ENCODE measurements around the gene HCN1. TPM values are rescaled to one million over a fixed set of nuclear protein-coding genes. Genes with fewer than 3 reads are reported as not detected.
A peak's percentile ranks its signal among the peaks of the same experiment; 100 is the strongest.
"Not testable (repeated sequence)": the region's sequence is repeated elsewhere in the genome, so short reads cannot be mapped to it uniquely, and the experiment has no call there.

Gene HCN1
- total RNA-seq, 1 donor from 2014 or later: not detected

DNA sequence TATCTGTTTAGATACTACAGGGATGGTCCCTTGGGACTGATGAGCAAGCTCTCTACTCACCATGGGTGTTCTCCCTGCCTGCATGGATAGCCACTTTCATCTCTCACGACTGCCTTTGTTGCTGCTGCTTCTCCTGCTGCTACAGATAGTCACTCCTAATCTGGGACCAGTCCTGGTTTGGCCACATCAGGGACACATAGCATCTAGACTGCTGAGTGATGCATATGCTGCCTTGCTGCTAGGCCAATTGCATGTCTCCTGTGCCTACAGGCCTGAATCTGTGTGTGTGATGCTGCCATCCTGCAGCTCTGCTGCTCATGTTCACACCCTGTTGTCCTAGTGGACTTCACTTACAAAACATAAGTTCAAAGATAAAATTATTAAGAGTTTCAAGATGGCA, 297.1 kb downstream of the HCN1 start:
- DNase-seq (ENCODE audit: low read depth) (no peak), FAIRE-seq (no peak)
- H3K4me3 ChIP-seq (ENCODE audit: low read depth, low read length): no peak overlapping the region
- no peaks in the 10 kb centered on the region for H3K27me3 ChIP-seq (ENCODE audit: control insufficient read depth, insufficient read depth, low read length)
- no peaks in the 10 kb centered on the region for H3K36me3 ChIP-seq (ENCODE audit: control insufficient read depth, insufficient read depth, low read length)
- TF ChIP-seq, protein P1, sequence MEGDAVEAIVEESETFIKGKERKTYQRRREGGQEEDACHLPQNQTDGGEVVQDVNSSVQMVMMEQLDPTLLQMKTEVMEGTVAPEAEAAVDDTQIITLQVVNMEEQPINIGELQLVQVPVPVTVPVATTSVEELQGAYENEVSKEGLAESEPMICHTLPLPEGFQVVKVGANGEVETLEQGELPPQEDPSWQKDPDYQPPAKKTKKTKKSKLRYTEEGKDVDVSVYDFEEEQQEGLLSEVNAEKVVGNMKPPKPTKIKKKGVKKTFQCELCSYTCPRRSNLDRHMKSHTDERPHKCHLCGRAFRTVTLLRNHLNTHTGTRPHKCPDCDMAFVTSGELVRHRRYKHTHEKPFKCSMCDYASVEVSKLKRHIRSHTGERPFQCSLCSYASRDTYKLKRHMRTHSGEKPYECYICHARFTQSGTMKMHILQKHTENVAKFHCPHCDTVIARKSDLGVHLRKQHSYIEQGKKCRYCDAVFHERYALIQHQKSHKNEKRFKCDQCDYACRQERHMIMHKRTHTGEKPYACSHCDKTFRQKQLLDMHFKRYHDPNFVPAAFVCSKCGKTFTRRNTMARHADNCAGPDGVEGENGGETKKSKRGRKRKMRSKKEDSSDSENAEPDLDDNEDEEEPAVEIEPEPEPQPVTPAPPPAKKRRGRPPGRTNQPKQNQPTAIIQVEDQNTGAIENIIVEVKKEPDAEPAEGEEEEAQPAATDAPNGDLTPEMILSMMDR (IDR thresholded peaks at IDR 0.05; ENCODE audit: insufficient read depth, low read length, severe bottlenecking): no peak

DNA sequence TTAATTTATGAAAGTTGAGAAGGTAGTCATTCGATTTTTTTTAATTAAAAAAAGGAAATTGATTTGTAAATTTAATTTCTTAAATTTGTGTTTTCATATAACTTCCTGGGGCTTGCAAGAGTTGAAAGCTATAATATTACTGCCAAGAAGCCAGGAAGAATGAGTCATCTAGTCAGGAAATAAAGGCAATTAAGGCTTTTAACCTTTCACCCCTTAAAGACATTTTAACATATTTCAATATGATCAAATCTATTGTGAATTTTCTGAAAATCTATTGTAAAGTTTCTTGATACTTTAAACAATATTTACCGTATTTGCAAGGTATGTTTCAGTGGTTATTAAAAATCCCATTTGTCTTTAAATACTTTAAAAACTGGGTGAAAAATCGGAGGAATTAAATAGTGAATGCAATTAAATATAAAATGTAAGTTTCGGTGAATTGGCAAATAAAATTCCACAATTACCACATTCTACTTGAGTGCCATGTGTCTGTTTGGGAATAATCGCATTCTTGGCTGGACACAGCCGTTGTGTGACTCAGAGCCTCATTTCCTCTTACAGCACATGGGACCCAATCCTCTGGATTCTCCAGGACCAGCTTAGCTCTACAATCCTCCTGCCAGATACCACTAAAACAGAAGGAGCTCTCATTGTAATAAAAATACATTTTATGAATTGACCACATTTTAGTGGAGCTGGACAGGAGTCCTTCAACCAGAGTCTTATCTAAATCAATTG, 310.7 kb downstream of the HCN1 start:
- no peak overlapping the region for H3K4me3 ChIP-seq (ENCODE audit: low read depth, low read length)
- TF ChIP-seq, protein P1 (IDR thresholded peaks at IDR 0.05; ENCODE audit: insufficient read depth, low read length, severe bottlenecking): no peak
- DNase-seq (ENCODE audit: low read depth) (peak; percentile 0), FAIRE-seq (no peak)
- no peaks in the 10 kb centered on the region for H3K27me3 ChIP-seq (ENCODE audit: control insufficient read depth, insufficient read depth, low read length)
- no peaks in the 10 kb centered on the region for H3K36me3 ChIP-seq (ENCODE audit: control insufficient read depth, insufficient read depth, low read length)

DNA sequence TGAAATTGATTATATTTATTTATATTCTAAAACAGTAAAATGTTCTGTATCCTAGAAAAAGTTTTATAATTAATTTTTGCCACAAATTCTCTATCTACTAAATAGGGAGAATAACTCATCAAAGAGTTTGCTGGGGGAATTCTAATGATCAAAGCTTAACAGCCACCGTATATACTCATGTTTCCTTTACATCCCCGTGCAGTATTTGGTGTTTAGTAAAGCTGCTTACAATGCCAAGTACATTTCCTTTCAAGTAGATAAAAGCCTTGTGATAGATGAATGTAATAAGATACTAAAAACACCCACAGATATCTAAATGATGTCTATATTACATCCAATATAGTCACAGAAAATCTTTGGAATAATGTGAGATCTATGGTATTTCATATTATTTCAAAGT, 312.2 kb downstream of the HCN1 start:
- Histone ChIP-seq H3K4me3 (ENCODE audit: low read depth, low read length) (no peak overlapping the region), H3K27me3 (ENCODE audit: control insufficient read depth, insufficient read depth, low read length) (no peaks in the 10 kb centered on the region), H3K36me3 (ENCODE audit: control insufficient read depth, insufficient read depth, low read length) (no peaks in the 10 kb centered on the region)
- TF ChIP-seq, protein P1 (IDR thresholded peaks at IDR 0.05; ENCODE audit: insufficient read depth, low read length, severe bottlenecking): no peak
- DNase-seq (ENCODE audit: low read depth): no peak
- no peak for FAIRE-seq

DNA sequence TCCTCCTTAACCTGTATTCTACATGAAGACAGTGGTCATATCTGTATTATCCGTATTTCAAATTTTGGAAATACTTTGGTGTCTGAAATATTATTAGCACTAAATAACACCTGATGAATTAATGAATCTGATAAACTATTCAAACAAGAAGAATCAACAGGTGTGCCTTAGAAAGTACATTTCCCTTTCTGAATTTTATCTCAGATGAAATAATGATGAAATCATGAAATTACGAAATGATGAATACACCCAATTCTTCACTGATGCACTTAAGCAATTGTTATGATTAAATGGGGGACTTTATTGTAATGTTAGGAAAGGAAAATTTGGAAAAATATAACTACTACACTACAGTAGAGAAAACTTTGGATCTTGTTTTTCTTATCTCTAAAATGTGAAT, 313.6 kb downstream of the HCN1 start:
- TF ChIP-seq, protein P1 (IDR thresholded peaks at IDR 0.05; ENCODE audit: insufficient read depth, low read length, severe bottlenecking): no peak
- Histone ChIP-seq H3K36me3 (ENCODE audit: control insufficient read depth, insufficient read depth, low read length) (no peaks in the 10 kb centered on the region), H3K4me3 (ENCODE audit: low read depth, low read length) (no peak overlapping the region), H3K27me3 (ENCODE audit: control insufficient read depth, insufficient read depth, low read length) (no peaks in the 10 kb centered on the region)
- no peak for FAIRE-seq
- no peak for DNase-seq (ENCODE audit: low read depth)

DNA sequence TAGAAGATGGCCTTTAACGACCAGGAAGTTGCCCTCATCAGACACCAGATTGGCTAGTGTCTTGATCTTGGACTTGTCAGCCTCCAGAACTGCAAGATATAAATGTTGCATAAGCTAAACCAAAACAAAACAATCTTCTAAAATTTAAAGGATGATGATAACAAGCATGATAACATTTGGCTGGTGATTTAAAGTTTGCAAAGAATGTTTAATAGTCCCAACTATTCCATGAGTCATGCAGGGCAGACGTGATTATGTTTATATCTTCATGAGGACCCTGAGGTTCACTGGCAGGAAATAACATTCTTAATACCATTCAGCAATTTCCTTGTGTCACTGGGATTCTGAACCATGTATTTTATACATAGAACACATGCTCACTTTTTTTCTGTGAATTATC, 319.8 kb downstream of the HCN1 start:
- Histone ChIP-seq H3K36me3 (ENCODE audit: control insufficient read depth, insufficient read depth, low read length) (no peaks in the 10 kb centered on the region), H3K27me3 (ENCODE audit: control insufficient read depth, insufficient read depth, low read length) (no peaks in the 10 kb centered on the region), H3K4me3 (ENCODE audit: low read depth, low read length) (no peak overlapping the region)
- FAIRE-seq (no peak), DNase-seq (ENCODE audit: low read depth) (no peak)
- TF ChIP-seq, protein P1 (IDR thresholded peaks at IDR 0.05; ENCODE audit: insufficient read depth, low read length, severe bottlenecking): no peak

DNA sequence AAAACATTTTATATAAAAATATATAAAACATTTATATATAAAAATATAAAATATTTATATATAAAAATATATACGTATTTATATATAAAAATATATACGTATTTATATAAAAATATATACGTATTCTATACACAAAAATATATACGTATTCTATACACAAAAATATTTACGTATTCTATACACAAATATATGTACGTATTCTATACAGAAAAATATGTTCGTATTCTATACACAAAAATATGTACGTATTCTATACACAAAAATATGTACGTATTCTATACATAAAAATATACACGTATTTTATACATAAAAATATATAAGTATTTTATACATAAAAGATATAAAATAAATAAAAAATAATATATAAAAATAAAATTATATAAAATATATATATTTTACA, 323.6 kb downstream of the HCN1 start:
- no peak for DNase-seq (ENCODE audit: low read depth)
- Histone ChIP-seq H3K36me3 (ENCODE audit: control insufficient read depth, insufficient read depth, low read length) (no peaks in the 10 kb centered on the region), H3K4me3 (ENCODE audit: low read depth, low read length) (no peak overlapping the region), H3K27me3 (ENCODE audit: control insufficient read depth, insufficient read depth, low read length) (no peaks in the 10 kb centered on the region)
- no peak for FAIRE-seq
- TF ChIP-seq, protein P1 (IDR thresholded peaks at IDR 0.05; ENCODE audit: insufficient read depth, low read length, severe bottlenecking): no peak

DNA sequence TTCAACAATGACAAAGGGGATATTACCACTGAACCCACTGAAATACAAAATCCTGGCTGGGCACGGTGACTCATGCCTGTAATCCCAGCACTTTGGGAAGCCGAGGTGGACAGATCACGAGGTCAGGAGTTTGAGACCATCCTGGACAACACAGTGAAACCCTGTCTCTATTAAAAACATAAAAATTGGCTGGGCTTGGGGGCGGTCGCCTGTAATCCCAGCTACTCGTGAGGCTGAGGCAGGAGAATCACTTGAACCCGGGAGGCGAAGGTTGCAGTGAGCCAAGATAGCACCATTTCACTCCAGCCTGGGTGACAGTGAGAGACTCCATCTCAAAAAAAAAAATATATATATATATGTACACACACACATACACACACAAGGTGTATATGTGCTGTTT, 324.8 kb downstream of the HCN1 start:
- not testable (repeated sequence) for H3K36me3 ChIP-seq (ENCODE audit: control insufficient read depth, insufficient read depth, low read length); DNase-seq (ENCODE audit: low read depth); H3K4me3 ChIP-seq (ENCODE audit: low read depth, low read length); FAIRE-seq; H3K27me3 ChIP-seq (ENCODE audit: control insufficient read depth, insufficient read depth, low read length)
